SKM-1 treated with dmso at 0.1 percent for 144 hours (cell line): ENCODE measurements around the gene AHNAK2.

Experiments used
- DNase-seq: peaks from one replicate; lab custom pipeline; 2025; ENCODE audit not compliant: unreplicated experiment; lab: John Stamatoyannopoulos, UW

AHNAK2 gene

DNA sequence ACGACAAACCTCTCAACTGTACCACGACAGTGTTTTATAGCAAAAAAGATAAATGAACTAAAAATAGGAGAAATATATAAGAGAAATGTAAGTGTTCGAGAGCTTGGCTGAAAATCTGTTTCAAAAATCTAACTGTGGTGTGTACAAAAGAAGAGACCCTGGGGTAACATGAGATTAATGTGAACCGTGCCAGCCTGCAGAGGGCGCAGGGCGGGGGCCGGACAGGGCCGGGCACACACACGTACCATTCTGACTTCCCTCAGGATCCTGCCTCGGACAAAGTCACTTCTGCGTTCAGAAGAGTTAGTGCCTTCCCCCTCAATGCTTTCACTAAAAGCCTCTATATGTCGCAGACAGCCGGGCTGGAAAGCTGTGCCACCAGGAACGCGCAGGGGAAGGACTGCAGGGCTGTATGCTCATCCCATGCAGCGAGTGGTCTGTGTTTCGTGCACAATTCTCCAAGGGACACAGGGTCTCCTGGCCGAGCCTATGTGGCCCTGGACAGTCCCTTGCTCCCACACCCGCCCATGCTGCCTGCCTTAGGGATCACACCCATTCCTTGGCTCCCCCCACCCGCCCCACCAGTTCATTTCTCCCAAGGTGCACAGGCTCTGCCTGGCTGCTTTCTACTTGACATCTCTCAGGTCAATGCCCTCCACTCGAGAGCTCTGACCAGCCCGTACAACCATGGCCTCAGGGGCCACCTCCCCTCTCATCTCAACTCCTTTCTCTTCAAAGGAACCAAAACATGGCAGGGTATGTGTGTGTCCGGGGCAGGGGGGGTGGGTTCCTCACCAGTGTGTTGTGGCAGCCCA, 34.2 kb upstream of the AHNAK2 start:
- DNase-seq, result no peak

DNA sequence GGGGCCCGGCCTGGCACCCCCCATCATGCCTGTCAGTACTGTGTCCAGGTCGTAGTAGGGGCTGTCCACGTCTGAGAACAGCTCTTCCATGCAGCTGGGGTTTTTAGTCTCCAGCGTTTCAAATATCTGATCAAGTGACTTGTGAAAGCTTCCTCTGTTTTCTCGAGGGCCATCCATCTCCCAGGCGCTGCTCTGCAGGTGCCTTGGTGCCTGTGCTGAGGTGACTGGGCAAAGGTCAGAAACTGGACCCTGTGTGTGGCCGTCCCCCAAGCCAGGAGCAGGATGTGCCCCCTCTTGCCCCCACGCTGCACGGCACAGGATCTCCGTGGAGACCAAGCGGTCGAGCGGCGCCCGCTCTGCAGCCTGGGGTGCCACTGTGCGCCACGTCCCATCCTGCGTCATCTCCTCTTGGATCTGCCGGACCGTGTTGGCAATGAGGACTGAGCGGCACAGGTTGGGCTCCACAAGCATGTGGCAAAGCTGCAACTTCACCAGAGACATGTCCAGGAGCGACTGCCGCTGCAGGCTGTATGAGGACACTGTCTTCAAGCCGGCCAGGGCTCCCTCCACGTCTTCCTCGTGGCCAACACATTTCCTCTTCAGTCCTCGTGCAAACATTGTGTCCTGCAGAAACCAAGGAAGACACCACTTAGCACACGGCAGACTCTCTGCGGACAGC, 33.3 kb upstream of the AHNAK2 start:
- DNase-seq, result no peak

DNA sequence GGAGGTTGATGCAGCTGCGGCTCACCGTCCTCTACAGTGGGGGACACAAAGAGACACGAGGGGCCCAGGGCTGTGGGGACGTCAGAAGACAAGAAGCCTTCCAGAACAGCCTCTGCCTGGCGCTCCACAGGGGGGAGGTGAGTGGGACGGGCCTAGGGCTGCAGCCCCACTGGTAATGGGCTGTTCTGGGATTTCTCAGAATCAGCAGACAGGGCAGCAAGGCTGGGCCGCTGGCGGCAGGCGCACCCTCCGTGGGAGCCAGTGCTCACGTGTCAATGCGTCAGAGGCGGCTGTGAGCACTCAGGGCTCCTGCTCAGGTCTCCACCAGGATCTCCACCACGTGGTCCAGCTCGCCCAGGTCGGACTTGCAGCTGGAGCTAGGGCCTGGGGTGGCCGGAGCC, 32.7 kb upstream of the AHNAK2 start:
- DNase-seq, result no peak

DNA sequence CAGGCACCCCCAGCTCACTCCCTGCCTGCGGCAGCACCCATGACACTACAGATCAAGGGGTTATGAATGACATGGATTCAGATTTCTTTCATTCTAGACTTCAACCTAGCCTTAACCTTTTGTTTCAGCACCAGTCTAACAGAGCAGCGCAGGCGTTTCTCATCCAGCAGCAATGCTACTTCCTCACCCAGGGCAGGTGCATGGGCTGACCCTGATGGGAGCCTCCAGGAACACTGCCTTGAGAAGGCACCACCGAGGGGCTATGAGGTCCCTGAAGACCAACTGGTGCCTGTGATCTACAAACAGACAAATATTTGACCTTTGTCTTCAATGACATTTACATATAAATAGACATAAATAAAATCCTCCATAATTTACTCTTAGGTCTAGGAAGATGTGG, 31.9 kb upstream of the AHNAK2 start:
- DNase-seq, result no peak

DNA sequence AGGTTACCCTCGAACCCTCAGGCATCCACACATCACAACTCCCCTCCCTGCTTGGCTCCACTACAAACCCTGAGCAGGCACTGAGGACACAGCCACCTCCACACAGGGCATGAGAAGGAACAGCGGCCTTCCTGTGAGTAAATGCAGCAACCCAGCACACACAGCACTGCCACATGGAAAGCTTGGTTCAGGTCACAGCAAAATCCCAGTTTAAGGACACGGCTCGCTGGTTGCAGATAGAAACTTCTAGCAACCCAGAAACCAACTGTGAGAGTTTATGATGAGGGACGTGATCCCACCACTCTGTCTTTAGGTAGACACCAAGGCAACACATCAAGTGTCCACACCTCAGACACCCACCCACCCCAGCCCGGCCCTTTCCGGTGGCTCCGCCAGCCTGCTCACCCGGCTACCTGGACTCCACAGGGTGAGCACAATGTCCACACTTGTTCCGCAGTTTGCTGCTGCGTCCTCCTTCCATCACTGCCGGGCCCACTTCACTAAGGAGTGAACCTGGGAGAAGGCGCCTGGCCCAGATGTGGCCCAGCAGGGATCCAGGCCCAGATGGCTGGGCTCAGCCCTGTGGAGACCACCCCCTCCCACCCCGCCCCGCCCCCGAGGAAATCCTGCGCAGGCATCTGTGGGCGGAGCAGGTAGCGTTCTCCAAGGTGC, 29.6 kb upstream of the AHNAK2 start:
- no peak for DNase-seq

DNA sequence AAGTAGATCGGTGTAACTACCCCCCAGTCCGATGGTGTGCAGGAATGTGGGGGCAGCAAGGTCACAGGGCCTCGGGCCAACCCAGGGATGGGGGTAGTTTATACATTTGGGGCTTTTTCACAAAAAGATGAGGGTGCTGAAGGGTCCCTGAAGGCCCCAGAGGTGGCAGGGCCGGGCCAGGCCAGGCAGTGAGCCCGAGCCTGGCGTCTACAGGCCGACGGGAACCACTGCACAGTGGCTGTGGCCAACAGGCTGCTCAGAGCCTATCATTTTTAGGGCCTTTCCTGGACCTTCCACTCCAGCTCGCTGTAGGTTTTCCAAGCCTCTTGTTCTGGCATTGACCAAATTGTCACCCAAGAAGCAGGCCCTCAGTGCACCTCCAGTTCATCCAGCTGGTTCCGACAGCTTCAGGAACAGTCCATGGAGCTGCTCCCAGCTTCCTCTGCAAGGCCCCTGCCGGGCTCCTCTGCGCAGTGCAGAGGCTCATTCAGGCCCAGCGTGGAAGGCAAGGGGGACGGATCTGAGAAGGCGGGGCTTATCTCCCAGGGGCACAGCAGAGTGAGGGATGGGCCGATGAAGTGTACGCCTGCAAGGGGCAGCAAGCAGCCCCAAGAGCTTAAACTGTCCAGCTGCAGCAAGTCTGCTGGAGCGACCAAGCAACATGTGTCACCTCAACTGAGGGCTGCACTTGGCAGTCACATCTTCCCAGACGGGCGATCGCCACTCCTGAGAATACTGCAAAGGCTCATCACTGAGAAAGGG, 28.8 kb upstream of the AHNAK2 start:
- DNase-seq, result no peak

DNA sequence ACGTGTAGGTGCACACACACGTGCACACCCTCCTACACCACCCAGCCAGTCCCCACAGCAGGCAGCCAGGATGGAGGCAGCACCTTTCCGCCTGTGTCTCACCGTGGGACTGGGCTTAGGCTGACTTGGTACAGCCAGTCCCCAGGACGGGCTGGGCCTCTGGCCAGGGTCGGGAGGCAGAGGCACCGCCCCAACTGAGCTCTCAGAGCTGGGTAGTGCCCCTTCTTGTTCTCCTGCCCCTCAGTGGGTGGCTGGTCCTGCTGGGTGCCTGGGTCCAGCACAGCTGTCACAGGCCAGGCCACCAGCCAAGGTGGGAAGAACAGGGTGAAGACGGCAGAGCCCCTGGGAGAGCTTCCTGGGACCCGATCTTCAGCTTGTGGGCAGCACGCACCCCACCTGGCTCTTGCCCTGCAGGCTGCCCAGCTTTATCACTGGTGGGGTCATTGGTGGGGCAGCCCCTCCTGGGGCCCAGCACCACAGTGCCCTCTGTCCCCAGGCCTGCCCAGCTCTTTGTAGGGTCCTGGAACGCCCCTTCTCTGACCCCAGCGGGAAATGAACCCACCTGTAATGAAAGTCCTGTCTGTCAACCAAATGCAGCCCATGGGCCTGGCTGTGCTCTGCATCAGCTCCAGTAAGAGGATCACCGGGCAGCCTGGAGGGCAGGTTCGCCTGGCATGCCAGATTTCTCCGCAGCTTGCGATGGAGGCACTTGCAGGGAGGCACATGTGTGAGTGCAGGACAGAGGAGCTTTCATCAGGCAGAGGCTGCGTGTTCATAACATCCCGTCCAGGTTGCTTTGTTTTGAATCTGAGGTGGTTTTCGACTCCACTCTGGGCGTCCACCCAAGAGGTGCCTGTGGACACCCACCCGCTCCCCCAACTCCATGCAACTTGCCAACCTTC, 28.0 kb upstream of the AHNAK2 start:
- DNase-seq, result no peak

DNA sequence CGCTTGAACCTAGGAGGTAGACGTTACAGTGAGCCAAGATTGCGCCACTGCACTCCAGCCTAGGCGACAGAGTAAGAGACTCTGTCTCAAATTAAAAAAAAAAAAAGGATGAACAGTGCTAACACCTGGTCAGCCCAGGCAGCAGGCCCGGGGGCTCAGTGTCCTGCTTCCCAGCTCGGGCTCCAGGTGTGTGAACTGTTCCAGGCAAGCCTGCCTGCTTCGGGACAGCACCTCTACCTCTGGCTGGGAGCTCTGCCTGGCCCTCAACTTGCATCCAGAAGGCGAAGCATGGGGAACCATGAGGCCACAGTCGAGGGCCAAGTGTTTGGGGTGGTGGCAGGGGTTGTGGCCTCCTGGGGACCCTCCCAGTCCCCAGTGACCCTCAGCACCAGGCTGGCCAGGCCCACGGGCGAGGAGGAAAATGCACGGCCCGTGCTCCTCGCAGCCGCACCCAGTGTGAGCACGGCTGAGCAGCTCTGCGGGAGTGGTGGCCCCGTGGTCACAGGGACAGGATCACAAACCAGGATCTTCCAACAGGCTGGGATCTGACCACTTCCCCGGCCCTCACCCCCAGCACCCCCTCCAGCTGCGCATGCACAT, 27.3 kb upstream of the AHNAK2 start:
- DNase-seq, result no peak

DNA sequence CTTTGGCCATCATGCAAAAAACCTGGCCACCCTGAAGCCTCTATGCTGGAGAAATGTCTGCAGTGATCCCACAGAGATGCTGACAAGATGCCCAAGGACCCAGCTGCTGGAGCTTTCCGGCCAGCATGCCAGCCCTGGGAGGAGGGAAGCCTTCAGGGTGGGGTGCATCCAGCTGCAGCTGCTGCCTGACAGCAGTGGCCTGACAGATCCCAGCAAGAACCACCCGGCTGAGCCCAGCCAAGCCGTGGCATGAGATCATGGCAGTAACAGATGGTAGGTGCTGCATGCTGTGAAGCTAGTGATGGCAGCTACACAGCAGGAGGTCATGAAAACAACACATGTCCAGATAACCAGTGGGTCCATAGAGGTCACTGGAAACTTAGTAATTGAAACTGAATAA, 21.2 kb upstream of the AHNAK2 start:
- DNase-seq, result no peak

DNA sequence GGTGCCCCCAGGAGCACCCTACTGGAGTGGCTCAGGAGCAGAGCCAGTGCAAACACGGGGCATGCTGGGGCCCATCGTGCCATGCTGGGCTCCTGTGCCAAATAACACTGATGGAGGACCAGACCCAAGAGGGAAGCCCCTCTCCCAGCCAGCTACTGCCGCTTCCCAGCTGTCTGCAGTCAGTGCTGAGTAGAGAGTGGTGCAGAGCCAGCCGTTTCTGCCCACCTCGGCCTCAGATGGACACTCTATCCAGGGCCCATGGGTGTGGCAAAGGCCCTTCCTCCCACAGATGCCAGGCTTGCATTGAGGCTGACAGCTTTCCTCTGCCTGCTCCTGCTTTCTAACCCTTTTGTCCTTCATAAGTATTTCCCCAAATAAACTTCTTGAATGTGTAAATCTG, 20.6 kb upstream of the AHNAK2 start:
- DNase-seq, result no peak

DNA sequence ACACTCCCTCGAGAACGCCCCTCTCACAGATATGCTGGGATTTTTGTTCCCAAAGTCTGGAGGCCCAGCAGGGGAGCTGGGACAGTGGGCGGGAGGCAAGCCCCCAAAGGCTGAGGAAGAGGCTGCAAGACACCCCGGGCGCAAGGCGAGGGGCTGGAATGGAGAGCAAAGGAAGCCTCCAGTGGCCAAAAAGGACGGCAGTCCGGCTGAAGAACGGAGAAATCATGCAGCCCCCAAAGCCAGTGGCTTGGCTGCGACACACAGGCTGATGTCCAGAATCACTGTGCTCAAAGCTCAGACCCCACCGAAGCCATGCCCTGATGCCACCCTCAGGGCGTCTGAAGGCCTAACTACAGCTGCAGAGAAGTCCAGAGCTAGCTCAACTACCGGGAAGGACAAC, 18.3 kb upstream of the AHNAK2 start:
- DNase-seq, result no peak

DNA sequence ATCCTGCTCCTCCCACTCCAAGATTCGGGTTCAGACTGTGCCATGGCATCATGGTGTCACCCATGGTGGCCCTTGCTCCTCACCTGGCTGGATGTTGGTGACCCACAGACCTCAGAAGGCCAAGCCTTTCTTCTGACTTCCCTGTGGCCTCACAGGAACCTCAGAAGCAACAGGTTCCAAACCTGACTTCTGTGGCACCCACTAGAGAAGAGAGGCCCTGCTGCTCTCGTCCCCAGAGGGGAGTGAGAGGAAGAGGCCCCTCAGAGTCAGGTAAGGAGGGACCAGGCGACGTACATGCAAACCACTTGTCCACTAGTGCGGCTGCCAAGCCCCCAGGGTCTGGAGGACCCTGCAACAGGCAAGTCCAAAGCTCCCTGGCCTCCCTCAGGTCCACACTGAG, 17.9 kb upstream of the AHNAK2 start:
- DNase-seq, result no peak

DNA sequence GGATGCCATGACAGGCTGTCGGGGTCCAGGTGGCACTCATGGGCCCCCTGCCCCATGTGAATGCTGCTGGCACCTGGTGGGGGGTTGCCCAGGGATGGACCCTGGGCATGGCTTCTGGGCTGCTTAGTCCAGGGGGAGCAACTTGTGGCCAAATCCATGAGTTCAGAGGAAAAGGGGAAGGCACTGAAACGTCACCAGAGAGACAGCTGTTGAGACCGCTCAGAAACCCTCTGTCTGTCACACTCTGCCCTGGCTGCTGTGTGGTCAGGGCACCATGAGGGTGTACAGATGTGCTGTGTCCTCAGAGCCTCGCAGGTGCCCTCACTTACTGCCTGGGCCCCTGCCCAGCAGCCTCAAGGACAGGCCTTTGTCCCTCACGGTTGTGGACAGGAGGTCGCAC, 16.8 kb upstream of the AHNAK2 start:
- DNase-seq, result no peak

DNA sequence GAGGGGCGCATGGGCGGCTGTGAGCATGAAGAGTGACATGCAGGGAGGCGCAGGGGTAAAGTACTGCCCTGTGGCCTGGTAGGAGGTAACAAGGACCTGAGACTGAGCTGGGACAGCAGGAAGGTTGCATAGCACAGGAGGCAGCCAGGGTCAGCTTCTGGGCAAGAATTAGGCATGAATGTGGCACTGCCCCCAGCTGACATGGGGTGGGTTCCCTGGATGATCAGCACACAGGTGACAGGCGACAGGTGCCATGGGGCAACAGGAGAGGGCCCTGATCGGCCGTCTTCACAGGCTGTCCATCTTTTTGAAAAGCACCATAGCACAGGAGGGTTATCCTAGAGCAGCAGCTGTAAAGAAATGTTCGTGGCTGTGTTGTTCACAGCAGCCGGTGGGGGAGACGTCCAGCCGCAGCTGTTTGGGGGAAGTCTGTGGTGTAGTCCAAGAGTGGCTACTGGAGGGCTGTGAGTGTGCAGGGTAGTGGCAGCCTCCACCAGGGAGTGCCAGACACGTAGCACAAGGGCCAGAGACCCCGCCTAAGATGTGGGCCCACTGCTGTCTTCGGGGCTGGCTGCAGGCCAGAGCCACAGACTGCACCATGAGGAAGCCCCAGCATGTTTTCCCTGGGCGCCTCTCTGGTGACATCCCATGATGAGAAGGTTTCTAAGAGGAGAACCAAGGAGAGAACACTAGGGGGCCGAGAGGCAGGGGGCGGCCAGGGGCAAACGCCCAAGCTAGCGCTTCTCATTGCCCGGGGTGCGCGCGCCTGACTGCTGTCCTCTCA, 15.8 kb upstream of the AHNAK2 start:
- DNase-seq, result no peak

DNA sequence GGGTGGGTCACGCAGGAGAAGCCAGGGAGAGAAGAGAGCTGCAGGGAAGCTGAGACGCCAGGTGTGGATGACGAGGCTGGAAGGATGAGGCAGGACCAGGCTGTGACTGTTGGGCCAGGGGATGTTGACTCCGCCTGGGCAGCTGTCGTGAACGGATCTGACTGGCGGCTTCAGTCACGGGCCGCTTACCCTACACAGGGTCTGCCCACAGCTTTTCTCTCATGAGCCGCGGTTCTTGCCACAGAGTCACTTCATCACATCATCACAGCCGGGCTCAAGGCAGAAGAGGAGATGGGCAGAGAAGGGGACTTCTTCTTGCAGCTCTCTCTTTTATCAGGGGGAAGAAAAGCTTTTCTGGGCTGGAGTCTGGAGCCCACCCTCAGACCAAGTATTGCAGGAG, 15.1 kb upstream of the AHNAK2 start:
- no peak for DNase-seq

DNA sequence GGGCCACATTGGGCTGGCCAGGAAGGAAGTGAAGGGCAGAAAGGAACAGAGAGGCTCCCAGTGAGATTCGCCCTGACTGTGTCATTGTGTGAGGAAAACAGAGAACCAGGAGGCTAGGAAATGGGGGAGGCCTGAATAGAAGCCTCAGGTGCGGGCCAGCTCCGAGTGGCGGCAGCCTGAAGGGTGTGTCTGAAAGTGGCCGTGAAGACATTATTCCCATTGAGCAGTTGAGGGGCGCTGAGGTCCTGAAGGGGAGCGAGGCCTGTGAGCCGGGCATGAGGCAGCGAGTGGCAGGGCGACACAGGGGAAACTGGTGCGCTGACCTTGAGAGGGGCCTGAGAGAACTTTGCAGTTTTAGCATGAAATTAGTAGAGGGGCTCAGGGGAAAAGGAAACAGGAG, 14.3 kb upstream of the AHNAK2 start:
- DNase-seq, result no peak

DNA sequence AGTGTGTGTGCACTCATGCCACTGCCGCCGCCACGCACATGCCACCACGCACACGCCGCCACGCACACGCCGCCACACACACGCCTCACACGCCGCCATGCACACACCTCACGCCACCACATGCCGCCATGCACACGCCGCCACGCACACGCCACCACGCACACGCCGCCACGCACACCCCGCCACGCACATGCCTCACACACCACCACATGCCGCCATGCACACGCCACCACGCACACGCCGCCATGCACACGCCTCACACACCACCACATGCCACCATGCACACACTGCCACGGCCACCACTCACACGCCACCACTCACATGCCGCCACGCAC, 13.7 kb upstream of the AHNAK2 start:
- DNase-seq, result no peak

DNA sequence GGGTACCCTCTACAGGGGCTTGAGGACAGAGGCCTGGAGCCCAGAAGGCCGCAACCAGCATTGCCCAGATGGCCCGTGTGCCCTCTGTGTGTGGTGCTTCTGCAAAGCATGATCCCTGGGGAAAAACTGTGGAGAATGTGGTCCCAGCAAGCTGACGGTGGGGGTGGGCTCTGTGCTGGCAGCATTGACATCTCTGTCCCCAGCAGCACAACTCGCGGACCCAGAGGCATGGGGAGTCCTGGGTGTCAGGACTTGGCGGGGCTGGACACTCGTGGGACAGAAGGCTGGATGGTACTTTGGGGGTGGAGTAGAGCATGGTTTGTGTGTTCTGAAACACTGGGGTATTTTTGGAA, 11.8 kb upstream of the AHNAK2 start:
- no peak for DNase-seq

DNA sequence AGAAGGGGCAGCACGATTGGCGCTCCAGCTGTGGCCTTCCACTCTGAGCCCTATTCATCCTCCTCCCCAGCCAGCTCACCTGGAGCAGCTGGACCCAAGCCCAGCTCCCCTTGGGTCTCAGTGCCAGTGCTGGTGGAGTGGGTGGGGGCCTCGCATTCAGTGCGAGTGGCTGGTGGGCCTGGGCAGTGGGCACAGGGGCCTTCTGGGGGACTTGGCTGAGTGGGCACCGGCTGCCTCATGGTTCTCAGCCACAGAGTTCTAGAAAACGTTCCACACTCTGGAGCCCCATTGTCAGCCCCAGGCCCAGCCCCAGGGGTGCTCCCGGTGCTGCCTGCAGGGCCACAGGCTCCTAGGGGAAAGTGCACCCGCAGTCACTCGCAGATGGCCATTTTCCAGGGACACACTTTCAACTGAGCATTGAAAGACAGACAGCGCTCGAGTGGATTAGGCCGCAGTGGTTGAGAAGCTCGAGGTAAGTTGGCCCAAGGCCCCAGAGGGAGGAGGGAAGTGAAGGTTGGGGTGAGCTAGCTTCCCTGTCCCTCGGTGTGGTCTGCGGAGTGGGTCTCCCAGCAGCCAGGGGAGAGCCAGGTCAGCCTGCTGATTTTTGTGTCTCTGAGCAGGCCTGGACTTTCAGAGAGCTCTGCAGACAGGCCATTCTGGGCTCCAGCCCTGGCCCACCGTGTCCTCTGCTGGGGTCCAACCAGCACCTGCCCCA, 11.2 kb upstream of the AHNAK2 start:
- no peak for DNase-seq
